ENCODE results near the gene GATAD2A. TPM values are rescaled to one million over a fixed set of nuclear protein-coding genes. Genes with fewer than 3 reads are reported as not detected.
A peak's percentile ranks its signal among the peaks of the same experiment; 100 is the strongest.

GATAD2A gene
- total and polyA plus RNA-seq, 7 donors = 18.5 to 65.9 (median 43.4) TPM

DNA sequence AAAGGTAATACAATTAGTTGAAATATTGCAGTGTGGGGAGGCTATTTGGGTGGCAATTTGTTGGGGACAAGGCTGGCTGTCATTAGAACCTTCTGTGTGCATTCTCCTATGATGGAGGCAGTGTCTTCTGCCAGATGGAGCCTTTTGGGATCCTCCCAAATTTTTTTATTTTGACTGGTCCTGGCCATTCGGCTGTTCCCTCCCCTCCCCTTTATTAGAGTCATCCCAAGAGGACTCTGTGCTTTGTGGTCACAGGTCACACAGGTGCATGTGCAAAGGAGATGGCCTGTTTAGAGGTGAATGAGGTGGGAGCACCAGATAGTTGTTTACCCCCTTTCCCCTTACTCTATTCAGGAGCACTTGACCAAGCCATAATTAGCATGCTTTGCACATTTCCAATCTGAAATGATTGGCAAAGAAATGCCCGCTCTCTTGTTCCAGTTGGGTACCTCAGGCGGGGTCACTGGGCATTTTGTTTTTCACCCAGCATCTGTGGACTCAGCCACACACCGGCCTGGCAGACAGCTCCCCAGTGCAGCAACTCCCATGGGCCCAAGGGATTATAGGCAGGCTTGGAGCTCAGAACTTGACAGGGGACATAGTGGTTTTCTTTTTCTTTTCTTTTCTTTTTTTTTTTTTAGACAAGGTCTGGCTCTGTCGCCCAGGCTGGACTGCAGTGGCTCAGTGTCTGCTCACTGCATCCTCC lies 19.8 kb downstream of the GATAD2A start:
- Histone ChIP-seq H3K4me1 (peaks cover 47% of the 10 kb centered on the region), H3K27ac (no peak overlapping the region), H3K4me3 (no peak overlapping the region), H3K9me3 (no peaks in the 10 kb centered on the region), H3K27me3 (ENCODE audit: insufficient read depth in 3 of 3, low read length in 2 of 3) (no peaks in the 10 kb centered on the region), H3K36me3 (ENCODE audit: insufficient read depth in 1 of 2, low read depth in 1 of 2) (no peaks in the 10 kb centered on the region)
- intact Hi-C loops (cut with DNase I) = no loop called here
- TF ChIP-seq, protein P1, sequence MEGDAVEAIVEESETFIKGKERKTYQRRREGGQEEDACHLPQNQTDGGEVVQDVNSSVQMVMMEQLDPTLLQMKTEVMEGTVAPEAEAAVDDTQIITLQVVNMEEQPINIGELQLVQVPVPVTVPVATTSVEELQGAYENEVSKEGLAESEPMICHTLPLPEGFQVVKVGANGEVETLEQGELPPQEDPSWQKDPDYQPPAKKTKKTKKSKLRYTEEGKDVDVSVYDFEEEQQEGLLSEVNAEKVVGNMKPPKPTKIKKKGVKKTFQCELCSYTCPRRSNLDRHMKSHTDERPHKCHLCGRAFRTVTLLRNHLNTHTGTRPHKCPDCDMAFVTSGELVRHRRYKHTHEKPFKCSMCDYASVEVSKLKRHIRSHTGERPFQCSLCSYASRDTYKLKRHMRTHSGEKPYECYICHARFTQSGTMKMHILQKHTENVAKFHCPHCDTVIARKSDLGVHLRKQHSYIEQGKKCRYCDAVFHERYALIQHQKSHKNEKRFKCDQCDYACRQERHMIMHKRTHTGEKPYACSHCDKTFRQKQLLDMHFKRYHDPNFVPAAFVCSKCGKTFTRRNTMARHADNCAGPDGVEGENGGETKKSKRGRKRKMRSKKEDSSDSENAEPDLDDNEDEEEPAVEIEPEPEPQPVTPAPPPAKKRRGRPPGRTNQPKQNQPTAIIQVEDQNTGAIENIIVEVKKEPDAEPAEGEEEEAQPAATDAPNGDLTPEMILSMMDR (IDR thresholded peaks at IDR 0.05) = no peak
- 42 to 56% (median 43%) methylated on average over 5 of the region's 5 CpGs for WGBS, 3 donors
- ATAC-seq (no peak), DNase-seq (no peak)

DNA sequence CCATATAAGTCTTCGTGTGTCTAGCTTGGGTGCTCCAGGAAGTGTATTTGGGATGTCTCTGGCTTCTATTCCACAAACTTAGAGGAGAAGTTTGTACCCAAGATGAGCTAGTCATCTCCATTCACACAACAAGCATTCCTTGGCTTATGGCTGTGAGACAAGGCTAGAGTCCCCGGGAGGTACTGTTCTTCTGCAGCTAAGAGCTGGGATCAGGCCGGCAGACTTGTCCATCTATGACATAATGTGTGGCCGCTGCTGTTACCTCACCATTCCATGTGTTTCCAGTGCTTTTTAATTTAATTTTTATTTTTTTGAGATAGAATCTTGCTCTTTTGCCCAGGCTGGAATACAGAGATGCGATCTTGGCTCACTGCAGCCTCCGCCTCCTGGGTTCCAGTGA lies 20.7 kb downstream of the GATAD2A start:
- Histone ChIP-seq H3K4me3 (no peak overlapping the region), H3K27ac (no peak overlapping the region), H3K27me3 (ENCODE audit: insufficient read depth in 3 of 3, low read length in 2 of 3) (no peaks in the 10 kb centered on the region), H3K9me3 (no peaks in the 10 kb centered on the region), H3K36me3 (ENCODE audit: insufficient read depth in 1 of 2, low read depth in 1 of 2) (no peaks in the 10 kb centered on the region), H3K4me1 (peaks cover 38% of the 10 kb centered on the region)
- DNase-seq = no peak
- intact Hi-C loops (cut with DNase I) = no loop called here
- 58 to 81% (median 63%) methylated on average over 6 of the region's 6 CpGs for WGBS, 3 donors
- TF ChIP-seq, protein P1 (IDR thresholded peaks at IDR 0.05) = no peak
- no peak for ATAC-seq

DNA sequence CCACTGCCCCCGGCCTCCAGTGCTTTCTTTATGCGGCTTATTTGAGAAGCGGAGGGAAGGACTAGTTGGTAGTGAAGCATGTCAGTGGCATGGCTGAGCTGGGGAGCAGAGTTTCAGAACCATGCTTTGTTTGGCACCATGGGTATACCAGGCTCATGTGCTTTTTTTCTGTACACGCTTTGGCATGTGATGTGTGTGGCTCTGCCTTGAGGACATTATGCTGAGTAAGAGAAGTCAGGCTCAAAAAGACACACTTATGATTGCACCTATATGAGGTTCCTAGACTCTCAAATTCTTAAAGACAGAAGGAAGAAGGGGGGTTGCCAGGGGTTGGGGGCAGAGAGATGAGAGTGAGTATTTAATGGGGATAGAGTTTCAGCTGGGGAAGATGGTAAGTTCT lies 21.3 kb downstream of the GATAD2A start:
- Histone ChIP-seq H3K27ac (no peak overlapping the region), H3K9me3 (no peaks in the 10 kb centered on the region), H3K27me3 (ENCODE audit: insufficient read depth in 3 of 3, low read length in 2 of 3) (no peaks in the 10 kb centered on the region), H3K4me1 (peaks cover 34% of the 10 kb centered on the region), H3K36me3 (ENCODE audit: insufficient read depth in 1 of 2, low read depth in 1 of 2) (no peaks in the 10 kb centered on the region), H3K4me3 (no peak overlapping the region)
- TF ChIP-seq, protein P1 (IDR thresholded peaks at IDR 0.05) = no peak
- WGBS, 3 donors = 88 to 98% (median 92%) methylated on average over 4 of the region's 4 CpGs
- ATAC-seq (peak in 1 of 4 donors; percentile 8), DNase-seq (no peak)
- intact Hi-C loops (cut with DNase I) = no loop called here

DNA sequence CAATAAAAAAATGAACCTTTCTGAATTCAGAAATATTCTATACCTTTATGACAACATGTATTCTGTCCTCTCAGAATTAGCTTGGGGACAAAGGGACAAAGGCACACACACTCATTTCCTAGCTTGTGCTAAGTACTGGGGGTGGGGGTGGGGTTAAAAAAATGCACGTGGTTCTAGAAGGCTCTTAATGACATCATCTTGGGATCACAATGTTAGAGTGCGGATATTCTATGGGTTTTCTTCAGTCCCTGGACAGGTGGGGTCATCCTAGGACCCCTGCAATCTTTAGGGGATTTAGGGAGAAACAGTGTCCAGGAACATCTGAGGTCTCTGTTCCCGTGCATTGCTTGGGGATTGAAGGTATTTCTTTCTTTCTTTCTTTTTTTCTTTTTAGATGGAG lies 21.8 kb downstream of the GATAD2A start:
- no peaks in the 10 kb centered on the region for H3K27me3 ChIP-seq (ENCODE audit: insufficient read depth in 3 of 3, low read length in 2 of 3)
- ATAC-seq (no peak), DNase-seq (no peak)
- no peaks in the 10 kb centered on the region for H3K9me3 ChIP-seq
- TF ChIP-seq, protein P1 (IDR thresholded peaks at IDR 0.05) = no peak
- peaks cover 34% of the 10 kb centered on the region for H3K4me1 ChIP-seq
- no peak overlapping the region for H3K4me3 ChIP-seq
- intact Hi-C loops (cut with DNase I) = no loop called here
- H3K27ac ChIP-seq = no peak overlapping the region
- WGBS, 3 donors = 61 to 70% (median 62%) methylated on average over 3 of the region's 3 CpGs
- H3K36me3 ChIP-seq (ENCODE audit: insufficient read depth in 1 of 2, low read depth in 1 of 2) = no peaks in the 10 kb centered on the region

DNA sequence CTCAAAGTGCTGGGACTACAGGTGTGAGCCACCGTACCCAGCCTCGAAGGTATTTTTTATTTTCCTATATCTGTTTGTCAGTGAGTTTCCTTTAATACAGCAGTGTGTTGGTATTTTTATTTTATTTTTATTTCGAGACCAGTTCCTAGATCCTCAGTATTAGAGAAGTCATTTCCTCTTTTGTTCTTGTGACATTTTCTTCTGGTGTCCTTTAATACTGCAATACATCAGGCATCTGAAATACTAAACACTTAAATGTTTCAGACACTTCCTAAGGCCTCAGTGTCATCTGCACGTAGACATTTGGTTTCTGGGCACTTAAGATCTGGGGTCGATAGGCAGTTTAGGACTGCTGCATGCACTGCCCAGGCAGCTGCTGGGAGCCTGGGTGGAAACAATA lies 22.5 kb downstream of the GATAD2A start:
- Histone ChIP-seq H3K9me3 (no peaks in the 10 kb centered on the region), H3K36me3 (ENCODE audit: insufficient read depth in 1 of 2, low read depth in 1 of 2) (no peaks in the 10 kb centered on the region), H3K4me3 (no peak overlapping the region), H3K4me1 (peaks cover 34% of the 10 kb centered on the region), H3K27ac (no peak overlapping the region), H3K27me3 (ENCODE audit: insufficient read depth in 3 of 3, low read length in 2 of 3) (no peaks in the 10 kb centered on the region)
- TF ChIP-seq, protein P1 (IDR thresholded peaks at IDR 0.05) = no peak
- DNase-seq = no peak
- intact Hi-C loops (cut with DNase I) = no loop called here
- no peak for ATAC-seq
- 80 to 87% (median 83%) methylated on average over 5 of the region's 5 CpGs for WGBS, 3 donors

Measured in psoas muscle (tissue), 8 donors.